Stimulated activated CD4-positive, alpha-beta T cell treated with anti-CD3 and anti-CD28 coated beads, Interleukin-4, amount 100 ng/mL, for 1 hour (primary cell): Measurements from ENCODE around the gene CDC42BPB.
A peak's percentile ranks its signal among the peaks of the same experiment; 100 is the strongest.

Source experiments
- DNase-seq: peaks from one replicate; pipeline ENCODE4 v3.0.0-alpha.2; 2020

CDC42BPB gene, protein sequence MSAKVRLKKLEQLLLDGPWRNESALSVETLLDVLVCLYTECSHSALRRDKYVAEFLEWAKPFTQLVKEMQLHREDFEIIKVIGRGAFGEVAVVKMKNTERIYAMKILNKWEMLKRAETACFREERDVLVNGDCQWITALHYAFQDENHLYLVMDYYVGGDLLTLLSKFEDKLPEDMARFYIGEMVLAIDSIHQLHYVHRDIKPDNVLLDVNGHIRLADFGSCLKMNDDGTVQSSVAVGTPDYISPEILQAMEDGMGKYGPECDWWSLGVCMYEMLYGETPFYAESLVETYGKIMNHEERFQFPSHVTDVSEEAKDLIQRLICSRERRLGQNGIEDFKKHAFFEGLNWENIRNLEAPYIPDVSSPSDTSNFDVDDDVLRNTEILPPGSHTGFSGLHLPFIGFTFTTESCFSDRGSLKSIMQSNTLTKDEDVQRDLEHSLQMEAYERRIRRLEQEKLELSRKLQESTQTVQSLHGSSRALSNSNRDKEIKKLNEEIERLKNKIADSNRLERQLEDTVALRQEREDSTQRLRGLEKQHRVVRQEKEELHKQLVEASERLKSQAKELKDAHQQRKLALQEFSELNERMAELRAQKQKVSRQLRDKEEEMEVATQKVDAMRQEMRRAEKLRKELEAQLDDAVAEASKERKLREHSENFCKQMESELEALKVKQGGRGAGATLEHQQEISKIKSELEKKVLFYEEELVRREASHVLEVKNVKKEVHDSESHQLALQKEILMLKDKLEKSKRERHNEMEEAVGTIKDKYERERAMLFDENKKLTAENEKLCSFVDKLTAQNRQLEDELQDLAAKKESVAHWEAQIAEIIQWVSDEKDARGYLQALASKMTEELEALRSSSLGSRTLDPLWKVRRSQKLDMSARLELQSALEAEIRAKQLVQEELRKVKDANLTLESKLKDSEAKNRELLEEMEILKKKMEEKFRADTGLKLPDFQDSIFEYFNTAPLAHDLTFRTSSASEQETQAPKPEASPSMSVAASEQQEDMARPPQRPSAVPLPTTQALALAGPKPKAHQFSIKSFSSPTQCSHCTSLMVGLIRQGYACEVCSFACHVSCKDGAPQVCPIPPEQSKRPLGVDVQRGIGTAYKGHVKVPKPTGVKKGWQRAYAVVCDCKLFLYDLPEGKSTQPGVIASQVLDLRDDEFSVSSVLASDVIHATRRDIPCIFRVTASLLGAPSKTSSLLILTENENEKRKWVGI (N-terminal part only)

DNA sequence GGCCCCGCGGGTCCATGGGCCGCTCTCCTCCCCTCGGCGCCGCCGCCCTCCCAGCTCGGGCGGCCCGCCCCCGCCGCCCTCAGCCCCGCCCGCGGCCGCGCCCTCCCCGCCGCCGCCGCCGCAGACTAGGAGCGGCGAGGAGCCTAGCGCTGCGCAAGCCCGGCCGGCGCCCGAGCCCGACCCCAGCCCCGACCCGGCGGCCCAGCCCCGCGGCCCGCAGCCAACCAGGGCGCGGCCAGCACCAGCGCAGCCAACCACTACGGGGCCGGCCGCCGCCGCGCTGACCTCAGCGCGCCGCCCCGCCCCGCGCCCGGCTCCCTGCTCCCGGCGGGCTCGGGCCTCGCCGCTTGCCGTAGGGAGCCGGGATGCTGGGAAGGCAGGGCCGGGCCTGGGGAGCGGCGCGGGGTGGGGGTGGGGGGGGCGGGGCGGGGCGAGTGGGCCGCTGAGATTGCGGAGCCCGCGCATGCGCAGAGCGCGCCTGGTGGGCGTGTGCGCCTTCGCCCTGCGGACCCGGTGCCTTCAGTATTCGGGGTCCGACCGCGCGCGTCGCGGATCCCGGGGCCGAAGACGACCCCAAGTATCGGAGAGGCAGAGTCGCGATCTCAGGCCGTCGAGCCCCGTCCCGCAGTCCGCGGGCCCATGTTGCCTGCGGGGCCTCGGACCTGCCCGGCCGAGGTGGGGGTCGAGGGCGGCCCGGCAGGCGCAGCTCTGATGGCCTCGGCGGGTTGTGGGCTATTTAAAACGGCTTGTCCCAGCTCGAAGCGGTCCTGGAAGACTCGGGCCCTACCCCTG is at the start of gene CDC42BPB:
TSS of gene CDC42BPB (minus strand) at position 178 of the 792 bp plus-strand sequence. CDS start 376 bp downstream, outside the sequence.
- DNase-seq = peak; percentile 54

DNA sequence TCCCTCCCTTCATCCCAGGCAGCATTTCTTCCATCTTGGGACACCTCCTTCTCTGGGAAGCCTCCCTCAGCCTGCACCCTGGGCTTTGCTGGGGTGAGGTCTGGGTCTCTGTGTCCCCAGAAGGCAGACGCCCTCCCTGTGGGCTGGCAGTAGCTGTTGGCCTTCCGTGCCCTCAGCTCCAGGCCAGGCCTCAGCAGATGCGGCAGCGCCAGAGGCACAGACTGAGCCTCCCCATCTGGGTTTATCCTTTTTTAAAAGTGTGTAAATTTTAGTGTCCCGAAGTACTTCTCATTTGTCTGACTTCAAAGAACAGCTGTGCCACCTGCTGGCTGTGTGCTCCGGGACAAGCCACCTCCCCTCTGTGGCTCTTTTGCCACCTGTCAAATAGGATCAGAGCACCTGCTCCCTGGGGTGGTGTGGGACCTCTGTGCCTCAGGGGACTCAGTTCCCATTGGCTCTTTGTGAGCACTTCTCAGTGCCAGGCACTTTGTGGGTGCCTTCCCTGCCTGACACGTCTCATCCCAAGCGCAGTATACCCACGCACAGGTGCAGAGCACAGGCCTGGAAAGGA is 48.3 kb upstream of the CDC42BPB start:
- no peak for DNase-seq

DNA sequence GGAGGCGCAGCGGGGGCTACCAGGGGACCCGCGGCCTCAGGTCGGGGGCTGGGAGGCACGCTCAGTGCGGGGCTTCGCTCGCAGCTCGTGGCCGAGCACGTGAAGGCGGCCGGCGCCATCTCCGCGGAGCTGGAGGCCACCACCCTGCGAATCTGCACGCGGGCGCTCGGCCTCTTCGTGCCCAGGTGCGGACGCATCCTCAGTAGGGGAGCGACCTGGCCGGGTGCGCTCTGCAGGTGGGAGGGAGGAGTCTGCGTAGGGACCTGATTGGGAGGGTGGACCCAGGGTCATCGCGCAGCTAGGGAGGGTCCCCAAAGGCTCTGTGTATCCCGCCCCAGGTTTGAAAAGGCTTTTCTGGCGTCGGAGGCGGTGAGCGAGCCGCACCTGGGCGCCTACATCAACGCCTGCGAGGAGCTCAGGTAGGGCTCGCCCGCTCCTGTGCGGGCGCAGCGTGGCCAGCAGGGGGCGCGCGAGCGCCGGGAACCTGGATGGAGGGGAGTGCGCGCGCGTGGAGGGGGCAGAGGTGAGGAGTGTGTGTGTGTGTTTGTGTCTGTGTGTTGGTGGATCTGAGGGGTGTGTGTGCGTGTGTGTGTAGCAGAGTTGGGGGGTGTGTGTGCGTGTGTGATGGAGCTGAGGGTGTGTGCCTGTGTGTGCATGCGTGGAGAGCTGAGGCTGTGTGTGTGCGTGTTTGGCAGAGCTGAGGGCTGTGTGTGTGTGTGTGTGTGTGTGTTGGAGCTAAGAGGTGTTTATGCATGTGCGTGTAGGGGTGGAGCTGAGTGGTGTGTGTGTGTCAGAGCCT is 47.5 kb upstream of the CDC42BPB start:
- peak; percentile 78 for DNase-seq

DNA sequence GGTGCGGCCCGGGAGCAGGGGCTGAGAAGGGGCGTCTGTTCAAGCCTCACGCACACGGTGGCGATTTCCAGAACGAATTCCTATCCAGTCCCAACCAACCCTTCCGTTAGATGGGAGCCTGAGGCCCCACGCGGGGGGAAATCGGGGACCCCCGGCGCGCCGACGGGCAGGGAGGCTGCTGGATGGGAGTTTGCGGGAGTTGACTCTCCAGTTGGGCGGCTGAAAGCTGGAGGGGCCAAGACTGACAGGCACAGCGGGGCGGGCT is 47.0 kb upstream of the CDC42BPB start:
- DNase-seq = no peak

DNA sequence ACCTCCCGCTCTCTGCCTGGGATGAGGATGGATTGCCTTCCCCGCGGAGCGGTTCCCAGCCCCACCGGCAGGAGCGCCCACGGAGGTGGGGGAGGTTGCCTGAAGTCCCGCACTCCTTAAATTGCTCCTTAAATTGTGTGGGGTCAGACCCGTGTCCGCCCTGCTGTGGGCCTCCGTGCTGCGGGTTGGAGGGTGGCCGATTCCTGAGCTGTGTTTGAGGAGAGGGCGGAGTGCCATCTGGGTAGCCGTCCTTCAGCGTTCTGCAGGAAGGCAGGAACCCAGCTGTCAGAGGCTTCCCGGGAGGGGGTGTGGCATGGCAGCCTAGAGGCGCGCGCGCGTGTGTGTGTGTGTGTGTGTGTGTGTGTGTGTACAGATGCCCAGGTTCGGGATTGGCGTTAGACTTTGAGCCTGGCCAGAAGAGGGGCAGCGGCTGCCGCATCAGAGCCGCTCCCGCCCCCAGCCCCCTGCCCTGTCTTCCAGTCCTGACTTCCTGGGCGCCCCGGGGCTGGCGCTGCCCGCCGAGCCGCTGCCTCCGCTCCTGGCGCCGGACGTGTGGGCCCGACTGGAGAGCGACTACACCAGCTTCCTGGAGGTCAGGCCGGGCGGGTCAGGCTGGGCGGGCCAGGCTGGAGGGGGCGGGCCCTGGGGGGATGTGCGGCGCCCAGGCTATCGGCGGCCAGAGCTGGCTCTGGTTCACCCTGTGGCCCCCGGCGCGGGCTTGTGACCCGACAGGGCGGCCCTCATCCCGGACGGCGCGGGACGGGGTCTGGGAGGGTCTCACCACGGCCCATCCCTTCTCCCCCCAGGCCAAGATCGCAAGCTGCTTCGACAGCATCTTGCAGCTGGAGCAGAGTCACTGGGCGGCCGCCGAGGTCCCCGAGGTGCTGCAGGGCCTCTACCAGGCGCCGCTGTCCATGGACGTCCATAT is 46.4 kb upstream of the CDC42BPB start:
- DNase-seq = no peak

DNA sequence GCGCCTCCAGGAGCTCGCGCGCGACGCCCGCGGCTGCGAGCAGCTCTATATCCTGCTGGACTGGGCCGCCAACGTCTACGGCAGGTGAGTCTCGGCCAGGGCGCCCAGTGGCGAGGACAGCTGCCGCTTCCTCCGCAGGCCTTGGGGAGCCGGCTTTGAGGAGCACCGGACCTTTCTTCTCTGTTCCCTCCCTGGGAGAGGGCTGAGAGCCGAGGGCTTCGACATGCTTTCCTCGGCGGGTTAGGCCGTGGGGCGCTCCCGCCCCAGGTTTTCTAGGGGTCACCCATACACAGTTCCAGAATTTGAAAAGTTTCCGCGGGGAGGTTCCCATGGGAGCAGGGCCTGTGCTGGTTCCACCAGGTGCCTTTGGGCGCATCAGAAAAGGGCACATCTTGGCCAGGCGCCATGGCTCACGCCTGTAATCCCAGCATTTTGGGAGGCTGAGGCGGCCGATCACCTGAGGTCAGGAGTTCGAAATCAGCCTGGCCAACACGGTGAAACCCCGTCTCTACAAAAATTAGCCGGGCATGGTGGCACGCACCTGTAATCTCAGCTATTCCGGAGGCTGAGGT is 45.4 kb upstream of the CDC42BPB start:
- no peak for DNase-seq

DNA sequence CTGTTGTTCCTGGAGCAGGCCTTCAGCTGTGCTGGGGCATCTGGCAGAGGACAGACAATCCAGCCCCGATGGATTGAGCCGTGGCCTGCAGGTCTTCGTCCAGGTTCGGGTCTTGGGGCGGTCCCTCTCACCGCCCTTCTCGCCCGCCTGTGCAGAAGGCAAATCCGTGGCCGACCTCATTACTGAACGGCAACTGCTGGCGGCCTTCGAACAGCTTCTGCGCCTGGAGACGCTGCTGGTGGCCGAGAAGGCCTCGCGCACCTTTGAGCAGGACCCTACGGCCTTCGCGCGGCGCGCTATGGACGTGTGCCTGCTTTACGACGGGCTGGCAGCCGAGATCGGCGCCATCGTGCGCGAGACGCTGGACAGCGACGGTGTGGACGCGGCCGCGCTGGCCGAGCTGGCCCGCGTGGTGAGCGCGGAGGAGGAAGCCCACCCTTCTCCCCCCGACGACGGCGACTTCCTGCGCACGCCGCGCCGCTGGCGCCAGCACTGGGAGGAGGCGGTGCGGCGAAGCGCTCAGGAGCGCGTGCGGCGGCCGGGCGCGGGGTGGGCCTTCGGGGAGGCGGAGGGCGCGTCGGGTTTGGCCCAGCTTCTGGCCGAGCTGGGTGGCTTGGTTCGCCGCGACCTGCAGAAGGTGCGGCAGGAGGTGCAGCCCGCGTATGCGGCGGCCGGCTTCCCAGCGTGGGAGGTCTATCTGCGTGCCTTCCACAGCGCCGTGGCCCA is 44.8 kb upstream of the CDC42BPB start:
- DNase-seq = no peak

DNA sequence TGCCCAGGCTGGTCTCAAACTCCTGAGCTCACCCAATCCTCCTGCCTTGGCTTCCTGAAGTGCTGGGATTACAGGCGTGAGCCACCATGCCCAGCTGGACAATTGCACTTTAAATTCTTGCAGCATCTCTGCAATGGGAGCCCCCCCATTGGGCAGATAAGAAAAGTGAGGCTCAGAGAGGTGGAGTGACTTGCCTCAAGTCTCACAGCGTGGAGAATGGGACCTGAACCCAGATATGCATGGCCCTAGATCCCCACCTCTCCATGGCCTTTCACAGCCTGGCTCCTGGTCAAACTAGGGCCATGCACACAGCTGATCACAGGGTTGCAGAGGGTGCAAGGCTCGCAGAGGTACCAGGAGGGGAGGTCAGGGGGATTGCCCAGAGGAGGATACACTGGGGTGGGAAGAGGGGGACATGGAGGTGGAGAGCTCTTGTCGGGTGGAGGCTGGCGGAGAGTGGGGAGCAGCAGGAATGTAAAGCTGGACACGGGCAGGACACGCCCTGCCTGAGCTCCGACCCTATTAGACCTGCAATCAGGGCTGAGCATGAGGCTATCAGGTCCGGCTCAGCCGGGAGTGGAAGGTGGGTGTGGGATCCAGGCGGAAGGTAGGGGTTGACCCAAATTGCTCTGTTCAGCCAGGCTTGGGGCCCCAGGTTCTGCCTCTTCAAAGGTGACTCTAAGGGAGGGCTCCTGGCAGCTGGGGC is 44.1 kb upstream of the CDC42BPB start:
- DNase-seq = no peak

DNA sequence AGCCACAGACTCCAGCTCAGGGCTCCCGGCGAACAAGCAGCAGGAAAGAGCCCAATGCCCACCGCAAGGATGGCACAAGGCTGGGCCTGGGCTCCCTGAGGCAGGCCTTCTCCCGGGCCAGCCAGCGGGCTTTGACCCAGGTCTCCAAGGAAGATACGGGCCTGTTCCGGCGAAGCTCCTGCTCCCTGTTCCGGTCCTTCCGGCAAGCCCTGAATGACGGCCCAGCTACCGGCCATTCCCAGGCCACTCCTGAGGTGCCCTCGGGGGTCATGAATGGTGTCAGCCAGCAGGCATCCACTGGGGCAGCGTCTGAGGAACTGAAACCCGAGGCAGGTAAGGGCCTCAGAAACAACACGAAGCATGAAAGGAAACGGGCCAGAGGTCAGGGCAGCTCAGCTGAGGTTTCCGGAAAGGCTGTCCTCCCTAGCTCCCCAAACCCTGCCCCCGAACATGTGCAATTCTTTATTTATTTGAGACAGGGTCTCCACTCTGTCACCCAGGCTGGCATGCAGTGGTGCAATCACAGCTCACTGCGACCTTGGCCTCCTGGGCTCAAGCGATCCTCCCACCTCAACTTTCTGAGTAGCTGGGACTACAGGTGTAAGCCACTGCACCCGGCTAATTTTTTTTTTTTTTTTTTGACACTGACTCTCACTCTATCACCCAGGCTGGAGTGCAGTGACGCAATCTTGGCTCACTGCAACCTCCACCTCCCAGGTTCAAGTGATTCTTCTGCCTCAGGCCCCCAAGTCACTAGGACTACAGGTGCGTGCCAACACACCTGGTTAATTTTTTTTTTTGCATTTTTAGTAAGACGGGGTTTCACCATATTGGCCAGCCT is 43.2 kb upstream of the CDC42BPB start:
- no peak for DNase-seq

DNA sequence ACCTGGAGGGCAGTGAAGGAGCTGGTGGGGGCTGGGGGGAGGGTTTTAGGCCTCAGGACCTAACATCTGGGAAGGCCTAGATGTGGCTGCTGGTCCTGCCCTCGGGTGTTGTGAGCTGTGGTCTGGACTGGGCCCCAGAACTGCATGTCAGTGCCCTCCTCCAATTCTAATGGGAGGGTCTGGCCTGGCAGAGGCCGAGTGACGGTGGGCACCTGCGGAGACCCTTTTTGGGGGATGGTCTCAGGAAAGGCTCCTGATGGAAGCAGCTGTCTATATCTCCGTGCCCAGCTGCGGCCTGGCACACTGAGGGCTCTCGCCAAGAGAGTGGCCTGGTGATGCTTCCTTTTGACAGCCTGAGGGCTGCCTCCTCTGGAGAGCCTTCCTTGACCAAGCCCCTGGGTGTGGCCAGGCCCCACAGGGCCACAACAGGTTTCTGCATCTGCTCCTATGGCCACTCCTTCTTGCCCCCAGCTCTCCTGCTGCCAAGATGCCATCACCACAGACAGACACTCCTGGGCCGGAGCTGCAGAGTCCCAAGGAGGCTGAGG is 42.5 kb upstream of the CDC42BPB start:
- no peak for DNase-seq

DNA sequence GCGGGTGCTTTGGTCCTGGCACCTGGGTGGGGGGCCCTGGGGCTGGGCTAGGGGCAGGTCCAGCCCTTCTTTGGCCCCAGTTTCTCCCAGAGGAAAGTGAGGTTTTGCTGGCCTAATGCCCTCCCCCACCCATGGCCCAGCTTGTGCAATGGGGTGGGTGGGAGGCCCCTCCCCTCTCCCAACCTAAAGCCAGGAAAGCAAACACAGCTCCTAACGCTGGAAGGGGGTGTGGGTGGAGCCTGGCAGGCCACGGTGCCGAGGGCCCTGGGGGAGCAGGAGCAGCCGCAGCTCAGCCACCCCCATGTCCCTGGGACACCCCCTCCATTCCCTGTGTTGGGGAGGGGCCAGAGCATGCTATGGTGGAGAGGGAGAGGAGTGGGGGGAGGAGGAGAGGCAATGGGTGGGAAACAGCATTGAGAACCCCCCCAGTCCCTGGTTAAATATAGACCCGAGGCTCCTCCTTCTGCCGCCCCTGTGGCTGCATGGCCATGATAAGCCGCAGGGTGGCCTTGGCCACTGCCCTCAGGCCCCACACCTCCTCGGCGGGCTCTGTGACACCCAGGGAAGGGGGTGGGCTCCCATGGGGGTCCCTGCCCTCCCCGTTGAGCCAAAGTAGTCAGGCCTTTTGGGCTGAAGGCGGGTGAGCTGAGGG is 41.9 kb upstream of the CDC42BPB start:
- no peak for DNase-seq

DNA sequence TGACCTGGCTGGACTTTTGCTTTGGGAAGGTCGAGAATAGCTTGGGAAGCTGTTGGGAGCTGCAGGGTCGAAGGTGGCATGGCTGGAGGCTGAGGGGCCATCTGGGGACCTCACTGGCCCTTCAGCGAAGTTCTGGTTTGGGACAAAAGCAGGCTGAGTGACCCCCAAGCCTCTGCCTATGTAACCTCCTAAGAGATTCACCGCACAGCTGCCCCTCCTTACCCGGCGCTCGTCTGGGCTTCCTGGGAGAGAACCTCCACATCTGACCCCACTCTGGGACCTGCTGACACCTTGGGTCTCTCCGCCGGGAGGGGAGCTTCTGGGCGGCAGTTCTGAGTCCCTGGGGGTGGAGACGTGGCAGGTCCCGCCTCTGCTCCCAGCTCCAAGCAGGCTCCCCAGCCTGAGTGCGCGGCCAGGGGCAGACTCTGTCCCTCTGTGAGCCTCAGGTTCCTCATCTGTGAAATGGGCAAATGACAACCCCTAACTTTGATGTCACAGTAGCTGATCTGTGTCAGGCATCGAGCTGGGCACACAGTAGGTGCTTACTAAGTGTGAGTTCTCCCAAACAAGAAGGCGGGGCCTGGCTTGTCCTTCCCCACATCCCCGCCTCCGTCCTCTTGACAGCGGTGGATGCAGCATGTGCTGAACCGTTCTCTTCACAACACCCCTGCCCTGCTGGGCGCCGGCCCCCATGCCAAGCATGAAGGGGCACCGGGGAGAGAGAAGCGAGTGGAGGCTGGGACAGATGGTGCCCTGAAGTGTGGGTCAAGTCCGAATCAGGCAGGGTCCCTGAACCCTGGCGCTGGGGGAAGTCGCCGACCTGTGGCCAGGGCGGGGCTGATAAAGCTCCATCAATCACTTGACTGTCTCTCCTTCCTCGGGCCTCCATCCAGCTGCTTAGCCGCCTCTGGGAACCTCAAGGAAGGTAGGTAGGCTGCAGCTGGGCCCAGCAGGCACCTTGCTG is 40.9 kb upstream of the CDC42BPB start:
- no peak for DNase-seq

DNA sequence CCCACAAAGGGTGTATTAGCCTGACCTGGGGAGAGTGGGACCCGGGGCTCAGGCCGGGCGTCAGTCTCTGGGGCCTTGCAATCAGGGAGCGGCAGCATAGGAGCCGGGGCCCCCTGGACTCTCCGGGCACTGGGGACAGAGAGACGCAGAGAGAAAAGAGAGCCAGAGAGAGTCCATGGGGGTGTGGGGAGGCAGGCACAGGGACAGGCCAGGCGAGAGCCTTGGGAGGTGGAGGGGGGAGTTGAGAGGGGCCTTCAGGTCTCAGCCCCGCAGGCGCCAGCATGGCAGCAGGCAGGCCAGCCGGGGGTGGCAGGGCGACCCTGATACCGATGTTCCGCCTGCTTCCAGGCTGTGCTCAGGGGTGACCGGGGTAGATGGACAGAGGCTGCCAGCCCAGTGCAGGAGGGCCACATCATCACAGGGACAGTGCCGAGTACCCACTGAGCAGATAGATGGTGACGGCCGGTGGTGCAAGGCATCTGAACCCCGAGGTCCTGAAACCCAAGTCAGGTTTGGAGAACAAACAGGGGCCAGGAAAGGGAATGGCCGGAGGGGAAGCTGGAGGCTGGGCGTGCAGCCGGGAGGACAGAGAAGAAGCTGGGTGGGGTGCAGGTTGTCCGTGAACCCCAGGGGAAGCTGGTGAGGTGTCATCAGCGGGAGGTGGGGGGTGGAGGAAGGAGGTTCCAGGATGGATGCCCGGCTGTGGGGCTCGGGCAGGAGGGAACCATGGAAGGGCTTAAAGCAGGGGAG is 40.1 kb upstream of the CDC42BPB start:
- DNase-seq = no peak

DNA sequence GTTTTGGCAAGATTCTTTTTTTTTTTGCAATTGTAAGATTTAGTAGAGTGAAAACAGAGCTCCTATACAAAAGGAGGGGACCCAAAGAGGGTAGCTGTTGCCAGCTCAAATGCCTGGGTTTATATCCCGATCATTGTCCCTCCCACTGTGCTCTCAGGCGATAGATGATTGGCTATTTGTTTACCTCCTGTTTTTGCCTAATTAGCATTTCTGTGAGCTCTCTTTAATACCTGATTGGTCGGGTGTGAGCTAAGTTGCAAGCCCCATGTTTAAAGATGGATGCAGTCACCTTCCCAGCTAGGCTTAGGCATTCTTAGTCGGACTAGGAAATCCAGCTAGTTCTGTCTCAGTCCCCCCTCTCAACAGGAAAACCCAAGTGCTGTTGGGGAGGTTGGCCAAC is 39.0 kb upstream of the CDC42BPB start:
- DNase-seq = no peak
